K562 (cell line): ENCODE results near the gene RNF187. TPM values are rescaled to one million over a fixed set of nuclear protein-coding genes. Genes with fewer than 3 reads are reported as not detected.
A peak's percentile ranks its signal among the peaks of the same experiment; 100 is the strongest.

Source experiments
- ATAC-seq: fragments of 200-7000 bp; cut with Tn5 transposase; 3 replicates; pipeline ENCODE4 v1.9.1; 2020; ENCODE audit warnings: moderate library complexity
- BruUV-seq: library from RNA; stranded (reverse); fragments of 400-500 nt; replicated peaks from 2 replicates; lab custom pipeline; 2021; lab: Mats Ljungman, UMichigan
- CTCF ChIA-PET: fragments of 300-600 bp; formaldehyde crosslinking; extraction: SDS; loops from one replicate; lab custom pipeline; 2021; ENCODE audit warnings: low intra/inter-chr PET ratio; lab: Yijun Ruan, JAX
- POLR2A ChIA-PET: fragments of 300-600, 350-650 bp; sonication (Branson Sonifier 250); formaldehyde crosslinking; extraction: SDS; loops from one replicate; lab custom pipeline; 2021; ENCODE audit warnings: antibody characterized with exemption, inconsistent platforms; lab: Yijun Ruan, JAX
- DNase-seq, 4 experiments: peaks; one replicate each; pipeline versions ENCODE4 v3.0.0 to v3.0.0-alpha.2; 2011 to 2018; ENCODE audit warnings: low spot score in 3 of 4, mixed read lengths in 3 of 4; ENCODE audit errors: extremely low read depth in 1 of 4
- FAIRE-seq: peaks from 2 replicates; lab custom pipeline; 2011; peaks lifted over from hg19 to GRCh38; lab: Jason Lieb, UNC
- H2AFZ ChIP-seq: 2 replicates; pipeline ENCODE4 v1.6.0; 2011; ENCODE audit warnings: low read depth, low read length, control low read depth, inconsistent platforms
- H3K27ac ChIP-seq: fragments of 200-600 bp; 3 replicates; pipeline ENCODE4 v1.8.0; 2011; ENCODE audit warnings: low read depth, mild to moderate bottlenecking, control low read depth, inconsistent platforms, low read length, moderate library complexity, mixed read lengths; ENCODE audit errors: extremely low read depth
- H3K27me3 ChIP-seq, 2 experiments: fragments of 300-600 bp in 1 of 2; 2 replicates in 1 of 2; 3 replicates in 1 of 2; pipeline versions ENCODE4 v1.6.0 to v1.8.0; 2011; ENCODE audit warnings: inconsistent platforms in 2 of 2, low read length in 2 of 2, mild to moderate bottlenecking in 1 of 2, mixed read lengths in 1 of 2, moderate library complexity in 1 of 2; ENCODE audit not compliant: control insufficient read depth in 2 of 2, insufficient read depth in 2 of 2
- H3K36me3 ChIP-seq: fragments of 300-600 bp; 3 replicates; pipeline ENCODE4 v1.8.0; 2011; ENCODE audit warnings: mild to moderate bottlenecking, low read length, inconsistent platforms; ENCODE audit not compliant: control insufficient read depth, insufficient read depth
- H3K4me1 ChIP-seq, 2 experiments: fragments of 200-600 bp in 1 of 2; replicated peaks in 1 of 2; 2 replicates in 1 of 2; 3 replicates in 1 of 2; pipeline versions ENCODE4 v1.5.1 to v1.8.0; 2011; ENCODE audit warnings: inconsistent platforms in 2 of 2, low read length in 2 of 2, mild to moderate bottlenecking in 1 of 2, mixed read lengths in 1 of 2, moderate library complexity in 1 of 2; ENCODE audit not compliant: control insufficient read depth in 2 of 2, insufficient read depth in 2 of 2
- H3K4me2 ChIP-seq: 2 replicates; pipeline ENCODE4 v1.6.1; 2011; ENCODE audit warnings: low read length, control low read depth, inconsistent platforms, mixed read lengths; ENCODE audit not compliant: insufficient read depth
- H3K4me3 ChIP-seq: fragments of 200-600 bp; sonication (generic), shearing (Covaris generic); 2 replicates; pipeline ENCODE4 v1.5.1; 2016; ENCODE audit warnings: control low read depth, inconsistent platforms
- H3K79me2 ChIP-seq: fragments of 200-600 bp; 3 replicates; pipeline ENCODE4 v1.8.0; 2011; ENCODE audit warnings: low read length, inconsistent platforms; ENCODE audit not compliant: control insufficient read depth, insufficient read depth
- H3K9ac ChIP-seq, 2 experiments: 2 replicates each; pipeline versions ENCODE4 v1.6.0 to v1.6.1; 2011; ENCODE audit warnings: low read depth in 2 of 2, low read length in 2 of 2, control low read depth in 1 of 2, inconsistent platforms in 1 of 2, mild to moderate bottlenecking in 1 of 2, mixed read lengths in 1 of 2; ENCODE audit not compliant: insufficient read depth in 1 of 2
- H3K9me1 ChIP-seq: one replicate; pipeline ENCODE4 v1.6.0; 2011; ENCODE audit warnings: inconsistent platforms, mild to moderate bottlenecking, low read length, moderate library complexity; ENCODE audit not compliant: control insufficient read depth, insufficient read depth
- H3K9me3 ChIP-seq: replicated peaks from 2 replicates; pipeline ENCODE4 v1.5.1; 2011; ENCODE audit warnings: low read depth, low read length, inconsistent platforms; ENCODE audit not compliant: control insufficient read depth, insufficient read depth
- H4K20me1 ChIP-seq: replicated peaks from 2 replicates; pipeline ENCODE4 v1.6.1; 2011; ENCODE audit warnings: low read length, inconsistent platforms, mixed read lengths; ENCODE audit not compliant: control insufficient read depth, insufficient read depth
- CTBP1 ChIP-seq: fragments of 450-650 bp; IDR thresholded peaks from 2 replicates; pipeline ENCODE4 v1.6.1; 2016; ENCODE audit warnings: borderline replicate concordance
- MED1 ChIP-seq: sonication (generic); formaldehyde crosslinking; IDR thresholded peaks from 2 replicates; pipeline ENCODE4 v1.8.1; 2023; ENCODE audit warnings: missing genetic modification reagents, borderline replicate concordance
- ZNF707 ChIP-seq: fragments of 250-450 bp; sonication (Bioruptor Pico); conservative IDR thresholded peaks from 2 replicates; pipeline ENCODE4 v1.8.0; 2022; ENCODE audit warnings: inconsistent platforms, mild to moderate bottlenecking, moderate library complexity
- WGBS: fragments of 100-300 bp; shearing (Covaris generic); methylation state at CpG from one replicate; pipeline ENCODE4 v1.1.6; 2016; ENCODE audit warnings: low coverage, mixed read lengths; ENCODE audit not compliant: insufficient coverage; ENCODE audit errors: missing lambda C conversion rate; 5-methylcytosine and 5-hydroxymethylcytosine counted together
- in situ Hi-C: fragments of 300-500 bp; cut with MboI; formaldehyde crosslinking; loops from 4 replicates; pipeline ENCODE4 v1.15.0; 2018; ENCODE audit warnings: inconsistent platforms, mixed read lengths
- intact Hi-C: fragments of 100-400 bp; cut with micrococcal nuclease; formaldehyde crosslinking; loops from 2 replicates; pipeline ENCODE4 v1.14.2; 2022
- polyA plus RNA-seq, 8 experiments: library from polyadenylated mRNA; depleted of rRNA in 4 of 8; stranded (reverse) in 5 of 8; unstranded in 3 of 8; fragments of >200 nt; fragmentation: Nextera tagmentation in 2 of 8; fragmentation: Illumina TruSeq in 1 of 8; extraction: Ambion mirVana in 2 of 8; extraction: Trizol in 1 of 8; gene quantifications; 2 replicates each; pipeline versions ENCODE4 v1.2.1 to v1.2.3, GENCODE V29; 2011 to 2014; ENCODE audit warnings: inconsistent platforms in 1 of 8, missing spikeins in 1 of 8
- total RNA-seq, 7 experiments: library from RNA; depleted of rRNA in 6 of 7; stranded (reverse); fragments of >200 nt in 6 of 7; fragmentation: Illumina TruSeq in 2 of 7; extraction: Trizol in 2 of 7; gene quantifications; 2 replicates each; pipeline versions ENCODE4 v1.2.1 to v1.2.3, GENCODE V29; 2011 to 2021; ENCODE audit warnings: low replicate concordance in 1 of 7

Gene RNF187
- total and polyA plus RNA-seq, 9 of the 15 experiments (the other 6 are each of a cell fraction or from before 2014, with no cell fraction given) = 2.3 to 119 (median 41.9) TPM

DNA sequence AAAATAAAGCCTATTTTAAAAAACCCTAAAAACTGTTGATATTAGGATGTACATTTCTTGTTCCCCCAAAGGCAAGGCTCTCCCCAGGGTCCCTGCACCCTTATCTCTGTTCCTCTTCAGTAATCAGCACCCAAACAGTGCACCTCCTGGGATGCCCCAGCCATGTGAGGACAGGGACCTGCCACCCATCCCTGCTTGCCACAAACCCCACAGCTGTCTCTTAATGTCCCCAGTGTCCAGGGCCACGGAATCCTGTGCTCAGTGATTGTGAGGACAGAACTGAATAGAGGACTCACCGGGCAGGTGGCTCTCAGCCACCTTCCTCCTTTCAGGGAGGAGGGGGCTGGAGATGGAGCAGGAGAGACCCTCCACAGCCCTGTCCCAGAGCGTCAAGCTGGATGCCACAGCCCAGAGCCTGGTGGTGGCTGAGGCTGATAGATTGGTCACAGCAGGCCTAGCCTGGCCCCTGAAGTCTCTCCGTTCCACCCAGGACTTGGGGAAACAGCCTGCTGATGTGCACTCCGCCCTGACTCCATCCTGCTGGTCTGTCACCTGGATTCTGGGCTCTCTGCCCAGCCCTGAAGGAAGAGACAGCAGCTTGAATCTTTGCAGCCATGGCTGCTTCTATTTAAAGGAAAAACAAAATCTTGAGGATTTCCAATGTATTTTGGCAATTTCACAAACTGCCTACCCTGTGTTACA, 23.1 kb downstream of the RNF187 start:
- Histone ChIP-seq H3K4me2 (peak overlapping the region; percentile 14; the same call in 1 of the 2 replicates), H3K9me3 (peaks cover 14% of the 10 kb centered on the region), H3K27ac (no peak overlapping the region), H3K9me1 (no peaks in the 10 kb centered on the region), H3K4me3 (no peak overlapping the region), H4K20me1 (no peaks in the 10 kb centered on the region), H3K27me3 (no peaks in the 10 kb centered on the region), H3K9ac (peak overlapping the region; percentile 2 to 24; a peak in 2 of 4 replicates), H2AFZ (peak overlapping the region; percentile 54), H3K79me2 (no peaks in the 10 kb centered on the region), H3K36me3 (no peaks in the 10 kb centered on the region), H3K4me1 (peaks cover 52 to 53% of the 10 kb centered on the region in 2 experiments)
- POLR2A ChIA-PET = interaction anchor here (0.5 to 0.8 kb wide), 3 partner anchors 23 to 1515 kb away, joined by 3 to 4 read pairs (median 3); partner anchors contain the start of gene RNF187
- in situ Hi-C loops (loop anchor here (5.0 to 10.0 kb wide), 3 partner anchors 48 to 285 kb away; no protein-coding TSS in a partner anchor), intact Hi-C loops (no loop called here)
- BruUV-seq = no TSS peak
- FAIRE-seq = no peak
- DNase-seq = no peak
- ATAC-seq = no peak
- WGBS = 34% methylated on average over 5 of the region's 5 CpGs
- CTCF ChIA-PET = no interaction called here
- no peak for TF ChIP-seq MED1 (CRISPR knock-in tag)
- 0 out of 2 replicates have a peak, but pooled peaks have one; percentile 21 for TF ChIP-seq CTBP1
- TF ChIP-seq ZNF707 (CRISPR knock-in tag) = 0 out of 2 replicates have a peak, but pooled peaks have one; percentile 27
